CD1c-positive myeloid dendritic cell (primary cell): ENCODE results near the gene WDR20.
"Not testable (repeated sequence)": the region's sequence is repeated elsewhere in the genome, so short reads cannot be mapped to it uniquely, and the experiment has no call there.

ENCODE experiments used
- DNase-seq: peaks from one replicate; pipeline ENCODE4 v3.0.0-alpha.2; 2016; ENCODE audit errors: extremely low spot score

The WDR20 gene

GRCh38 chr14:102170061-102170460 lies 30.4 kb downstream of the WDR20 start:
- no peak for DNase-seq

GRCh38 chr14:102171173-102172020 lies 31.7 kb downstream of the WDR20 start:
- no peak for DNase-seq

DNA sequence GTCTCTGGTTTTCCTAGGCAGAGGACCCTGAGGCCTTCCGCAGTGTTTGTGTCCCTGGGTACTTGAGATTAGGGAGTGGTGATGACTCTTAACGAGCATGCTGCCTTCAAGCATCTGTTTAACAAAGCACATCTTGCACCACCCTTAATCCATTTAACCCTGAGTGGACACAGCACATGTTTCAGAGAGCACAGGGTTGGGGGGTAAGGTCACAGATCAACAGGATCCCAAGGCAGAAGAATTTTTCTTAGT lies 32.2 kb downstream of the WDR20 start:
- not testable (repeated sequence) for DNase-seq

- not testable (repeated sequence) for DNase-seq
These were observed 33.0 kb downstream of the WDR20 start for GRCh38 chr14:102172721-102173120.

- no peak for DNase-seq
These were observed 37.5 kb downstream of the WDR20 start for GRCh38 chr14:102177161-102177560.

GRCh38 chr14:102178806-102179205 lies 39.1 kb downstream of the WDR20 start:
- DNase-seq, result no peak

DNA sequence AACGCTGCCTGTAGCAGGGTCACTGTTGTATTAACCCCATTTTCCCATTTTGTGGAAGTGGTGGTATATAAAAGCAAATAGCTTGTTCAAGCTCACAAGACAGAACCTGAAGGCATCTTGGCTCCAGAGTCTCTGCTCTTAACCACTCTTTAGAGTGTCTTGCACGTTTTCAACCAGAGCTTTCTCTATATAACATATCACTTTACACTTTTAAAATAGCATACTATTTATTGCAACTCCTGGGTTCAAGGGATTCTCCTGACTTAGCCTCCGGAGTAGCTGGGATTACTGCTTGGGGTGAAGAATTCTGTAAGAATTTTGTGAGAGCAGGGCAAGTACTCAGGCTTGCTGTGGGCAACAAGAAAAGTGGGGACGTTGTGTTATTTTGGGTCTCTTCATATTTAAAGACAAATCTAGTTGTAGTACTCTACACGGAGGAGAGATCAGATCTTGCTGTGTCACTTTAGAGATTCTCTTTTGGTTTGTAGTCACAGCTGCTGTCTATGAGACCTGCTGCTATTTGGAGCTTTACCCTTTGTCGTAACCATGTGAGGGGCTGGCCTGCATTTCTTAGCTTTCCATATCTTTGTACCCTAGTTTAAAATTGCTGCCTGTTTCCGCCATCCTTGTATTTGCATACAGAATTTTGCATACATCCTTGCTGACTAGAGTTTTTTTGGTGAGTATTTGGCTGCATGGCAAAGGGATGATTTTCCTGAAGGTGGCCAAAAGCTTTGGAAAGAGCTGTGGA lies 40.7 kb downstream of the WDR20 start:
- no peak for DNase-seq

GRCh38 chr14:102181187-102181586 lies 41.5 kb downstream of the WDR20 start:
- no peak for DNase-seq

DNA sequence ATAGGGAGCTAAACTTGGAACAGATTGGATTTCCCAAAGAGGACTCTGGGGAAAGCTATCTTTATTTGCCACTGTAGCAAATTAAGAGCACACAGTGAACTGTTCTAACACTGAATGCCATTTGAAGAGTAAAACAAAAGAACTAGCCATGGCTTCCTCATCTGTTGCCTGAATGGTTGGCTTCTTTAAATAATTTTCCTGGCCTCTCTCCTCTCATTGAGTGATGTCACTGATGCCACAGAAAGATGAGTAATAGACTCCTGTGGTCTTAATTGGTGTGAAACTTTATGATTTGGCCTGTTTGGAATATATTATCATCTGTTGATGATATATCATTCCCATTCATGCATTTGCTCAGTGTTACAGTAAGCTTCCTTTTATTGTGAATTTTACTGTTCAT lies 42.5 kb downstream of the WDR20 start:
- DNase-seq, result no peak

DNA sequence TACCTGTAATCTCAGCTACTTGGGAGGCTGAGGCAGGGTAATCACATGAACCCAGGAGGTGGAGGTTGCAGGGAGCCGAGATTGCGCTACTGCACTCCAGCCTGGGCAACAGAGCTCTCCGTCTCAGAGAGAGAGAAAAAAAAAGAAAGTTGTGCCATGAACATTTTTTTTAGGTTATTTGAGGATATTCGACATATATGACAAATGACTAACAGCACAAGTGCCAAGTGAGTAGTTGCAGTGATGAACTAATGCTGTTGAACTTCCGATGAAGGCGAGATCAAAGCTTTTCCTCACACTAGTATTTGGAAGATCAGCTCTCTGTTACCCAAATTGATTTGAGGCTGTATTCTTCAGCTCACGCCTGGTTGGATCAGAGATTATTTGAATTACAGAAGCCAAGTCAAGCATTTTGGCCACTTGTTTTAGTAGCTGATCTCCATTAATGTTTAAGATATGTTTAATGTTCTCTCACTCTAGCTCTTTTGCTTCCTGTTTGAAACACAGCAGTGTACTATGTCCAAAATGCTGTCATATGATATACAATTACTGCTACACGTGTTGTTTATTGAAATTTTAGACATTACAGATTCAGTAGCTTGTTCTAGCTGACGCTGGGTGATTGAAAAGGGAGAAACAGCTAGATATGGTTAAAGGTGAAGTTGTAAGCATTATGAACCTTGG lies 43.4 kb downstream of the WDR20 start:
- DNase-seq, result no peak

DNA sequence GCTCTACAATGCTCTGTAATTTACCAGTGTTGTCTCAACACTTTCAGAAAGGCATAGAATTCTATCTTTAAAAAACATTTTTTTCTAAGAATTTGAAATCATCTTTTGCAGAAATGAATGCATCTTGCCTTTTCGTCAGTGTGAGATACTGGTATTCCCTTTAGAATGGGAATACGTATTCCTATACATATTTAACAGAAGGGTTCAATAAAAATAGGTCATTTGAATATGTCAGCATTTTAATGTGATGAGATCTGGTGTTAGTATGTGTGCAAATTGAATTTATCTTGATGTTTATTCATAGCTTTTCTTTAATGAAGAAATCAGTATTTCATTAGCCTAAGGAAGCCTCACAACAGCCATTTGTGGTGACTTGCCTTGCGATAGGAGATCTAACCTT lies 44.2 kb downstream of the WDR20 start:
- DNase-seq, result no peak

DNA sequence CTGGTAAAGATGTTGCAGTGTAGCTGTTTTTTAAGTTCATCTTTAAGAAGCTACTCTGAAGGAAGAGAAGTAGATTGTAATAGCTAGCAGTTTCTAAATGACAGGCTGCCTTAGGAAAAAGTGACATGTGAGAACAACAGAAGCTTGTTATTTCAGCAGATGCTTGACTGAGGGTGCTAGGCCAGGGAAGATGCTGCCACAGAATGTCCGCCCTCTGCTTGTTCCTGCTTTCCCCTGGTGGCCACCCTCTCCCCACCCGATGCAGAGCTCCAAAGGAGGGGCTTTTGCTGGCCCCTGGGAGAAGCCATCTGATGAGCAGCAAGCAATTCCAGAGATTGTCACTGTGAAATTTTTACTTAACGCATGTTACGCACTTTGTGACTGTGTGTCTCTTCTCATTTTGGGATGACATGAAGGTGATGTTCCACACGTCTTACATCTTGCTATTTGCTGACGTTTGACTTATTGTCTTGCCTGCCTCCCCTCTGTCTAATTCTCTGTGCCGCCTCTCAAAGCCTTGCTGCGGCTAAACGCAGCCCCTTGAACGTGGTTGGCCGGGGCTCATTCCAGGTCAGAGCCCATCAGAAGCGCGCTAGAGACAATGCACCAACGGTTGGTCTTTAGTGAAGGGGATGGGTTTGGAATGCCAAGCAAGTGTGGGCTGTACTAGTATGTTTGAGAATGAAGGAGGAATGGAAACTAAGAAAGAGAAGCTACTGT lies 44.8 kb downstream of the WDR20 start:
- no peak for DNase-seq

GRCh38 chr14:102185360-102185759 lies 45.7 kb downstream of the WDR20 start:
- no peak for DNase-seq

- DNase-seq, result no peak
These were observed 47.3 kb downstream of the WDR20 start for GRCh38 chr14:102187044-102187443.

GRCh38 chr14:102187568-102188001 lies 47.9 kb downstream of the WDR20 start:
- DNase-seq, result no peak

- DNase-seq, result no peak
These were observed 48.5 kb downstream of the WDR20 start for GRCh38 chr14:102188187-102188586.

DNA sequence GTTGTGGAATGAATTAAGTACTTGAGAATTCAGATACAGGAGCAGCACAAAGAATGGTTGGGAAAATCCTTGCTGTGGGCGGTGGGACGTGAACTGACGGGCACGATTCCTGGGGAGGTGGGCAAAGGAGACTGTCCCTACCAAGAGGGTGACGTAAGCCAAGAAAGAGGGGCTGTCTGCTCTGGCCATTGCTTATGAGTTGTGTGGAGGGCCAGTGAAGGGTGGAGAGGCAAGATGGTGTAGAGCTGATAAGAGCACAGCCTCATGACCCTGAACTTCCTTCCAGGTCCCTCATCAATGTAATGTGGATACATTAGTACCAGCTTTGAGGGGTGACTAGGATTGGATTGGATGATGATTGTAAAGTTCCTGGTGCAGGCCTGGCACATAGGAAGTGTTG lies 50.2 kb downstream of the WDR20 start:
- DNase-seq, result no peak

DNA sequence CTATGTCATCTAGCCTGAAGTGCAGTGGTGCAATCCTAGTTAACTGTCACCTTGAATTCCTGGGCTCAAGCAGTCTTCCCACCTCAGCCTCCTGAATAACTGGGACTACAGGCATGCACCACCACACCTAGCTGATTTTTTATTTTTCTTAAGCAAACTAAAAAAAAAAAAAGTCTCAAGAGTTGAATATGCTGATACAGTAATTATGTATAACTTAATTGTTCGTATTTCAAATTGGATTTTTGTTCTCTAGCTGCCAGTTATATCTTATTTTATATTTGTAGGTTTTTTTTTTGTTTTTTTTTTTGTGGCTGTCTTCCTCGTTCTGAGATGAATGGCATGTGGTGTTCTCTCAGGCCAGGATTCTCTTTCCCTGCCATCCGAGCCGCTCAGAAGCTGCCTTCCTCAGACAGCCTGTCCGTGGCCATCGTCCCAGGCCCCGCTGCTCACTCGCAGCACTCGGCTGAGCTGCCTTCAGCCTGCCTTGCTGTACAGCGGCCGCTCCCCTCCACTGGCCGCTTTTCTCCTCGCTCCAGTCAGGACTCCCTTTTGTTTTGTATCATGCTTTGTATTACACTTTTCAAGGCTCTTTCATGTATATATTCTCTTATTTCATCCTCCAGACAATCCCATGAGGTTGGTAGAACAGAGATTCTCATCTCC lies 53.3 kb downstream of the WDR20 start:
- no peak for DNase-seq

GRCh38 chr14:102194856-102195255 lies 55.2 kb downstream of the WDR20 start:
- DNase-seq, result no peak

DNA sequence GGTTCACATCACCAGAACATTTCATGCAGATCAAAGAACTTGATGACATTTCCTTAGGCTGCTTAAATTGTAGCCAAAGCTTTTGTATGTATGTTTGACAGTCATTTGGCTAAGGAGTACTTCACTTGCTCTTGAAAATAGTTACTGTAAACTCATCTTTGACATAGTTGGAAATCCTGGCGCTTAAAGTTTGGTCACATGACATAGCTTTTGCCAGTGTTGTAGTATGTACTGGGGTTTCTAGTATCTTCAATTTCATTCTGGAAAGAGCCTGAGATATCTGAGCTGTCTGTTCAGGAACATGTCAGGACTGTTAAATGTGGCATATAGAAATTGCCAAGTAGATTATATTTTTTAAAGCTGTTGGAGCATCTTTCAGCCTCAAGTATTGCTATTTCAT lies 55.7 kb downstream of the WDR20 start:
- no peak for DNase-seq

GRCh38 chr14:102196039-102196901 lies 56.6 kb downstream of the WDR20 start:
- no peak for DNase-seq
